Small intestine (tissue), 7 donors: ENCODE data around the gene MEOX1. TPM values are rescaled to one million over a fixed set of nuclear protein-coding genes. Genes with fewer than 3 reads are reported as not detected.

ENCODE experiments used
- DNase-seq, 2 donors: peaks; one replicate each; pipeline versions ENCODE4 v3.0.0 to v3.0.0-alpha.2; 2013
- FAIRE-seq: peaks from 2 replicates; lab custom pipeline; 2012; peaks lifted over from hg19 to GRCh38; lab: Jason Lieb, UNC
- H3K27ac ChIP-seq, 3 donors: one replicate each; pipeline ENCODE4 v1.5.1; 2013; ENCODE audit warnings: low read length in 2 of 3, mild to moderate bottlenecking in 2 of 3, control low read depth in 1 of 3, inconsistent platforms in 1 of 3, low read depth in 1 of 3, moderate library complexity in 1 of 3
- H3K27me3 ChIP-seq, 3 donors: one replicate each; pipeline ENCODE4 v1.6.1; 2013; ENCODE audit warnings: low read length in 3 of 3, inconsistent platforms in 1 of 3; ENCODE audit not compliant: control insufficient read depth in 3 of 3, insufficient read depth in 3 of 3
- H3K36me3 ChIP-seq, 3 donors: one replicate each; pipeline ENCODE4 v1.6.1; 2013; ENCODE audit warnings: low read length in 3 of 3, inconsistent platforms in 1 of 3, low read depth in 1 of 3, mild to moderate bottlenecking in 1 of 3, moderate library complexity in 1 of 3; ENCODE audit not compliant: control insufficient read depth in 3 of 3, insufficient read depth in 2 of 3
- H3K4me1 ChIP-seq, 3 donors: one replicate each; pipeline ENCODE4 v1.6.1; 2013; ENCODE audit warnings: low read length in 2 of 3, inconsistent platforms in 1 of 3, low read depth in 1 of 3, mild to moderate bottlenecking in 1 of 3, moderate library complexity in 1 of 3; ENCODE audit not compliant: control insufficient read depth in 3 of 3, insufficient read depth in 2 of 3
- H3K4me3 ChIP-seq, 3 donors: one replicate each; pipeline ENCODE4 v1.5.1; 2013; ENCODE audit warnings: low read length in 3 of 3, control low read depth in 1 of 3, inconsistent platforms in 1 of 3, low read depth in 1 of 3, mild to moderate bottlenecking in 1 of 3, moderate library complexity in 1 of 3
- H3K9me3 ChIP-seq, 2 donors: one replicate each; pipeline ENCODE4 v1.6.1; 2013; ENCODE audit warnings: low read depth in 1 of 2, low read length in 1 of 2; ENCODE audit not compliant: control insufficient read depth in 2 of 2, insufficient read depth in 1 of 2
- WGBS, 3 donors: extraction: QIAGEN DNeasy Blood & Tissue Kit; methylation state at CpG; one replicate each; pipeline ENCODE4 v1.1.7; 2013; 5-methylcytosine and 5-hydroxymethylcytosine counted together
- polyA plus RNA-seq, 4 donors: library from polyadenylated mRNA; stranded (reverse) in 3 of 4; unstranded in 1 of 4; fragments of 200-250 nt in 3 of 4; fragments of 120-200 nt in 1 of 4; gene quantifications; one replicate each; pipeline versions ENCODE4 v1.2.1 to v1.2.3, GENCODE V29; 2013
- donor health status: healthy with polysubstance abuse.
- donor health status: control.
- donor health status: control.
- donor health status: Bipolar disorder and iron deficiency.
- donor health status: healthy.

MEOX1 gene
- polyA plus RNA-seq, 4 donors, result 2.6 to 7.1 TPM; not detected in 2

DNA sequence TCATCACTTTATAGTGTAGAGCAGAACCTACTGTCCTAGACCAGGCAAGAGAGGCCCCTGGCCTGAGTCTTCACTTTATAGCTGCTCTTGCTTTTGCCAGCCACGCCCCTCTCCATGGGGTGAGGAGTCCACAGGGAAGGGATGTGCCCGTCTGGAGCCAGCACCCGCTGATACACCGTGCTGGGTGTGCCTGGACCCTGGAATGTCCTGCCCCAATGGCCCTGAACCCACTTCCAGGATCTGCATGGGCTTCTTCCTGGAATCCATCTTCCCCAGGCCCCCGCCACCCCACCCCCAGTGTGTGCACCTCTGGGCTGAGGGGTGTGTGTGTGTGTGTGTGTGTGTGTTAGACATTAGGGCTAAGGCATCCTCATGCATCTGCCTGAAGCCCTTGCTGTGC lies 44.9 kb downstream of the MEOX1 start:
- peak; percentile 81 to 94 for DNase-seq
- Histone ChIP-seq H3K27ac (no peak overlapping the region), H3K27me3 (no peaks in the 10 kb centered on the region), H3K9me3 (no peaks in the 10 kb centered on the region), H3K4me1 (peaks cover 0 to 11% (median 5%) of the 10 kb centered on the region in 3 donors), H3K4me3 (no peak overlapping the region), H3K36me3 (no peaks in the 10 kb centered on the region)
- no peak for FAIRE-seq
- 30 to 71% (median 31%) methylated on average over 5 of the region's 5 CpGs for WGBS, 3 donors

DNA sequence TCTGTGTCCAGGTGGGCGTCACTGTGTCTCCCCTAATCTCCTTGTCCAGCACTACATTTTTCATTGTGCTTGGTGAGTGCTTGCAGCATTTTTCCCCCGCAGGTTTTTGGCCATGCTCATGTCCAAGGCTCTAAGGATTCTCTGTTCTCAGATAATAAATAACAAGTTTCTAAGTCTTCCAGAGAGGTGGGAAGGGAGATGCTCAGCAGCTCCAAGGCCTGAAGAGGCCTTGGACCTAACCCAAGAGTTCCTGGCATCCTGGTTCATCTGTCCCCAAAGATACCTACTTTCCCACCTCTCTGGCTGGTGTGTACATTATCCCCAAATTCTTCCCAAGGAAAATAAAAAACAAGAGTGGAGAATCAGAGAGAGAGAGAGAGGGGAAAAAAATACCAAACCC lies 45.3 kb downstream of the MEOX1 start:
- H3K27me3 ChIP-seq, result no peaks in the 10 kb centered on the region
- no peaks in the 10 kb centered on the region for H3K36me3 ChIP-seq
- H3K4me1 ChIP-seq, result peaks cover 0 to 11% (median 5%) of the 10 kb centered on the region in 3 donors
- no peak overlapping the region for H3K4me3 ChIP-seq
- 73 to 90% (median 80%) methylated on average over 2 of the region's 2 CpGs for WGBS, 3 donors
- FAIRE-seq, result no peak
- H3K27ac ChIP-seq, result no peak overlapping the region
- peaks cover 0 to 4% of the 10 kb centered on the region in 2 donors for H3K9me3 ChIP-seq
- no peak for DNase-seq

GRCh38 chr17:43616029-43616351 lies 45.7 kb downstream of the MEOX1 start:
- Histone ChIP-seq H3K27ac (no peak overlapping the region), H3K27me3 (no peaks in the 10 kb centered on the region), H3K4me3 (no peak overlapping the region), H3K4me1 (peaks cover 0 to 11% (median 5%) of the 10 kb centered on the region in 3 donors), H3K9me3 (peaks cover 0 to 6% of the 10 kb centered on the region in 2 donors), H3K36me3 (no peaks in the 10 kb centered on the region)
- FAIRE-seq (no peak), DNase-seq (no peak)
- WGBS, 3 donors, result 94 to 100% (median 100%) methylated on average over 1 of the region's 1 CpG

- FAIRE-seq, result no peak
- Histone ChIP-seq H3K36me3 (no peaks in the 10 kb centered on the region), H3K9me3 (peaks cover 0 to 6% of the 10 kb centered on the region in 2 donors), H3K27ac (no peak overlapping the region), H3K27me3 (no peaks in the 10 kb centered on the region), H3K4me3 (no peak overlapping the region), H3K4me1 (peaks cover 0 to 11% (median 5%) of the 10 kb centered on the region in 3 donors)
- 81 to 83% (median 82%) methylated on average over 11 of the region's 11 CpGs for WGBS, 3 donors
- no peak for DNase-seq
These were observed 46.2 kb downstream of the MEOX1 start for GRCh38 chr17:43615330-43616028.

DNA sequence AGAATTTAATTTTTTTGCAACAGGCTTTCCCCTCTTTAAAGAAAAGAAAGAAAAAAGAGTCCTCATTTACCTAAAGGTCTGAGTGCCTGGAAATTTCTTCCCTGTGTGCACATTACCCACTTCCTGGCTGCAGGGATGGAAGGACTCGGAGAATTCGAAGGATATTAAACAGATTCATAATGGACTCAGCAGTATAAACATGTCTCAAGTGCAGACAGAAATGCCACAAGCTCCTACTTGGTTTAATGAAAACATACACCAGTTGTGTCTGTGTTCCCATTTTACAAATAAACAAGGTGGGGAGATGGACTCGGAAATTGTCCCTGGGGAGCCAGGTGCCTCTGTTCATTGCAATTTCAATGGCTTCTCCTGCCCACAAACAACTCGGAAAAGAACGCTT lies 47.2 kb downstream of the MEOX1 start:
- peaks cover 0 to 6% of the 10 kb centered on the region in 2 donors for H3K9me3 ChIP-seq
- H3K4me1 ChIP-seq, result peaks cover 0 to 11% (median 5%) of the 10 kb centered on the region in 3 donors
- H3K27ac ChIP-seq, result no peak overlapping the region
- no peak for FAIRE-seq
- H3K36me3 ChIP-seq, result no peaks in the 10 kb centered on the region
- H3K4me3 ChIP-seq, result no peak overlapping the region
- peaks cover 0 to 1% (median 0%) of the 10 kb centered on the region in 3 donors for H3K27me3 ChIP-seq
- no peak for DNase-seq
- WGBS, 3 donors, result 66 to 87% (median 77%) methylated on average over 5 of the region's 5 CpGs

GRCh38 chr17:43613917-43614316 lies 47.8 kb downstream of the MEOX1 start:
- Histone ChIP-seq H3K4me3 (no peak overlapping the region), H3K9me3 (peaks cover 0 to 6% of the 10 kb centered on the region in 2 donors), H3K27me3 (peaks cover 0 to 1% (median 0%) of the 10 kb centered on the region in 3 donors), H3K27ac (no peak overlapping the region), H3K36me3 (no peaks in the 10 kb centered on the region), H3K4me1 (peaks cover 0 to 11% (median 5%) of the 10 kb centered on the region in 3 donors)
- no peak for DNase-seq
- no peak for FAIRE-seq
- 64 to 75% (median 71%) methylated on average over 6 of the region's 6 CpGs for WGBS, 3 donors

DNA sequence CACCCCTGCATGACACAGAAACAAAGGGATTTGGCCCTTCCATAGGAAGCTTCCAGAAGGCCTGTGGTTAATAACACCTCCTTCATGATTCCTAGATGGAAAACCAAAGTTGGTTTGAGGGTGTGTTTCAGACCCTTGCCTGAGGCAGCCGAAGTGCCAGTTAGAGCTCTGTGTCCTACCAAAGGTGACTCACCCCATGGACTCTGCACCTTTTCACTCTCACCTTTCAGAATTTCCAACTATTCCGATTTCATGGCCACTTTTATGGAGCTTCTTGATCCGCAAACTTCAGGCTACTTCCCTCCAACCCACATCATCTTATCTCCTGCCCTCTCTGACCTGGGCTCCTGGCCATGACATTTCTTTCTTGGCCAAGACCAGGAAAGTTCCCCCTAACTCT lies 49.2 kb downstream of the MEOX1 start:
- Histone ChIP-seq H3K4me3 (no peak overlapping the region), H3K9me3 (peaks cover 0 to 6% of the 10 kb centered on the region in 2 donors), H3K27me3 (peaks cover 0 to 1% (median 0%) of the 10 kb centered on the region in 3 donors), H3K4me1 (peaks cover 0 to 11% (median 5%) of the 10 kb centered on the region in 3 donors), H3K36me3 (no peaks in the 10 kb centered on the region), H3K27ac (peak overlapping the region in 1 of 3 donors; percentile 14)
- DNase-seq (peak in 1 of 2 donors; percentile 67), FAIRE-seq (no peak)
- WGBS, 3 donors, result 23 to 73% (median 42%) methylated on average over 3 of the region's 3 CpGs

DNA sequence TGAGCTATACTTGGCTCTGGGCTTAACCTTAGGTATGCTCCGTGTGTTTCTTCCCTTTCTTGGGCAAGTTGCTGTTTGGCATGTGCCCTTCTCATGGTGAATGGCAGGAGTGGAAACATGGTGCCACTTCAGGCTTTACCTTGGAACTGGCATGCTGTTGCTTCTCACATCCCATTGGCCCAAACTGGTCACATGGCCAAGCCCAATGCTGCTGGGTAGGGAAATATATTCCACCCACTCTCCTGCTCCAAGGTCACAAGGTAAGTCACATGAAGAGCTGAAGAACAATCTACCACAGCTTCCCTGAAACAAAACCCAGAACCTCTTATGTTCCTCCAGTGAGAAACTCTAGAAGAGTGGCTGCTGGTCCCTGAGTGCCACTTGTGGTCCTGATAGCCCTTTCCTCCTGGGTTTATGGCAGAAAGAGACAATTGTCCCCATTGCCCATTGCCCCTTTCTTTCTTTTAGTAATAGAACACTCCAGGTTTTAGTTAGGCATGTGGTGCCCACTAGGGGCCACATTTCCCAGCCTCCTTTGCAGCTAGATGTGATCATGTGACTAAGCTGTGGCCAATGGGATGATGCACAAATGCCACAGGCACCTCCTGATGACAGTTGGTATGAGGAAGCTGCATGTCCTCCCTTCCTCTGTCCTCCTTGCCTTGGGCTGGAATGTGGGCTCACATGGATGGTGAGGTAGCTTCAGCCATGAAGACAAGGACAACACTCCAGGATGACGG lies 50.3 kb downstream of the MEOX1 start:
- DNase-seq (no peak), FAIRE-seq (no peak)
- Histone ChIP-seq H3K27me3 (peaks cover 0 to 1% (median 0%) of the 10 kb centered on the region in 3 donors), H3K36me3 (no peaks in the 10 kb centered on the region), H3K9me3 (peaks cover 0 to 6% of the 10 kb centered on the region in 2 donors), H3K4me3 (no peak overlapping the region), H3K4me1 (peaks cover 0 to 4% (median 4%) of the 10 kb centered on the region in 3 donors), H3K27ac (no peak overlapping the region)
- WGBS, 3 donors, result 93 to 100% (median 94%) methylated on average over 2 of the region's 2 CpGs
